Loucy (cell line): ENCODE data around the gene RNU6-9.

Experiments used
- H2AFZ ChIP-seq: fragments of 200-600 bp; sonication (generic); 2 replicates; pipeline ENCODE4 v1.6.0; 2016; ENCODE audit warnings: antibody characterized with exemption, mild to moderate bottlenecking, low read length, moderate library complexity
- H3F3A ChIP-seq: fragments of 200-600 bp; 2 replicates; pipeline ENCODE4 v1.6.0; 2016; ENCODE audit warnings: antibody characterized with exemption, low read depth, mild to moderate bottlenecking
- H3K27me3 ChIP-seq: fragments of 200-600 bp; sonication (generic); 2 replicates; pipeline ENCODE4 v1.6.1; 2014; ENCODE audit warnings: low read length, mild to moderate bottlenecking; ENCODE audit not compliant: insufficient read depth, poor library complexity, severe bottlenecking
- H3K36me3 ChIP-seq: fragments of 200-600 bp; sonication (generic); 2 replicates; pipeline ENCODE4 v1.6.1; 2016; ENCODE audit warnings: low read length; ENCODE audit not compliant: insufficient read depth
- H3K4me1 ChIP-seq: fragments of 200-600 bp; sonication (generic); 2 replicates; pipeline ENCODE4 v1.5.1; 2014; ENCODE audit warnings: low read length, mild to moderate bottlenecking; ENCODE audit not compliant: insufficient read depth, poor library complexity, severe bottlenecking
- H3K4me2 ChIP-seq: fragments of 200-600 bp; sonication (generic); 2 replicates; pipeline ENCODE4 v1.6.0; 2014; ENCODE audit warnings: antibody characterized with exemption, low read length, low read depth, mild to moderate bottlenecking; ENCODE audit not compliant: poor library complexity, severe bottlenecking
- H3K4me3 ChIP-seq: fragments of 200-600 bp; sonication (generic); 2 replicates; pipeline ENCODE4 v1.5.1; 2014; ENCODE audit warnings: low read length, mild to moderate bottlenecking, mixed read lengths; ENCODE audit not compliant: poor library complexity, severe bottlenecking
- H3K79me2 ChIP-seq: fragments of 200-600 bp; sonication (generic); 2 replicates; pipeline ENCODE4 v1.6.1; 2014; ENCODE audit warnings: low read length; ENCODE audit not compliant: insufficient read depth
- H3K9ac ChIP-seq: fragments of 200-600 bp; sonication (generic); 2 replicates; pipeline ENCODE4 v1.6.0; 2014; ENCODE audit warnings: mild to moderate bottlenecking, low read depth, low read length, moderate library complexity; ENCODE audit not compliant: poor library complexity, severe bottlenecking
- H3K9me2 ChIP-seq: fragments of 200-600 bp; sonication (generic); replicated peaks from 2 replicates; pipeline ENCODE4 v1.6.1; 2016; ENCODE audit warnings: low read depth, low read length, mixed read lengths
- H3K9me3 ChIP-seq: fragments of 200-600 bp; sonication (generic); 2 replicates; pipeline ENCODE4 v1.6.1; 2014; ENCODE audit warnings: mild to moderate bottlenecking, antibody characterized with exemption, low read length, low read depth; ENCODE audit not compliant: insufficient read depth
- H4K20me1 ChIP-seq: fragments of 200-600 bp; sonication (generic); 2 replicates; pipeline ENCODE4 v1.6.0; 2014; ENCODE audit warnings: antibody characterized with exemption, low read length, mild to moderate bottlenecking; ENCODE audit not compliant: insufficient read depth, poor library complexity, severe bottlenecking
- EZH2phosphoT487 ChIP-seq: fragments of 200-600 bp; IDR thresholded peaks from 2 replicates; pipeline ENCODE4 v1.6.1; 2018; ENCODE audit warnings: antibody characterized with exemption, mild to moderate bottlenecking, moderate library complexity, borderline replicate concordance
- TF ChIP-seq, protein P1 (sequence below): fragments of 200-600 bp; sonication (generic); conservative IDR thresholded peaks from 2 replicates; pipeline ENCODE4 v1.5.1; 2014; ENCODE audit warnings: mild to moderate bottlenecking, antibody characterized with exemption, low read length

RNU6-9 gene

GRCh38 chr19:863315-863620 is 30.0 kb upstream of the RNU6-9 start:
- Histone ChIP-seq H3K9ac (no peak overlapping the region), H3K4me2 (peak overlapping the region; percentile 48), H3K4me3 (peak overlapping the region; percentile 55), H4K20me1 (no peaks in the 10 kb centered on the region), H3K9me2 (no peaks in the 10 kb centered on the region), H3K4me1 (no peaks in the 10 kb centered on the region), H3K36me3 (no peaks in the 10 kb centered on the region; the same call in 1 of the 2 replicates), H3K27me3 (no peaks in the 10 kb centered on the region), H3K9me3 (no peaks in the 10 kb centered on the region), H3K79me2 (no peaks in the 10 kb centered on the region), H2AFZ (no peak overlapping the region), H3F3A (no peaks in the 10 kb centered on the region)
- TF ChIP-seq, protein P1, sequence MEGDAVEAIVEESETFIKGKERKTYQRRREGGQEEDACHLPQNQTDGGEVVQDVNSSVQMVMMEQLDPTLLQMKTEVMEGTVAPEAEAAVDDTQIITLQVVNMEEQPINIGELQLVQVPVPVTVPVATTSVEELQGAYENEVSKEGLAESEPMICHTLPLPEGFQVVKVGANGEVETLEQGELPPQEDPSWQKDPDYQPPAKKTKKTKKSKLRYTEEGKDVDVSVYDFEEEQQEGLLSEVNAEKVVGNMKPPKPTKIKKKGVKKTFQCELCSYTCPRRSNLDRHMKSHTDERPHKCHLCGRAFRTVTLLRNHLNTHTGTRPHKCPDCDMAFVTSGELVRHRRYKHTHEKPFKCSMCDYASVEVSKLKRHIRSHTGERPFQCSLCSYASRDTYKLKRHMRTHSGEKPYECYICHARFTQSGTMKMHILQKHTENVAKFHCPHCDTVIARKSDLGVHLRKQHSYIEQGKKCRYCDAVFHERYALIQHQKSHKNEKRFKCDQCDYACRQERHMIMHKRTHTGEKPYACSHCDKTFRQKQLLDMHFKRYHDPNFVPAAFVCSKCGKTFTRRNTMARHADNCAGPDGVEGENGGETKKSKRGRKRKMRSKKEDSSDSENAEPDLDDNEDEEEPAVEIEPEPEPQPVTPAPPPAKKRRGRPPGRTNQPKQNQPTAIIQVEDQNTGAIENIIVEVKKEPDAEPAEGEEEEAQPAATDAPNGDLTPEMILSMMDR = no peak
- TF ChIP-seq EZH2phosphoT487 = no peak

GRCh38 chr19:866769-867300 is 26.4 kb upstream of the RNU6-9 start:
- Histone ChIP-seq H3K4me1 (no peaks in the 10 kb centered on the region), H3F3A (no peaks in the 10 kb centered on the region), H3K36me3 (no peaks in the 10 kb centered on the region; the same call in 1 of the 2 replicates), H2AFZ (no peak overlapping the region), H3K4me3 (no peak overlapping the region), H3K9me3 (no peaks in the 10 kb centered on the region), H4K20me1 (no peaks in the 10 kb centered on the region), H3K27me3 (no peaks in the 10 kb centered on the region), H3K9ac (no peak overlapping the region), H3K79me2 (no peaks in the 10 kb centered on the region), H3K9me2 (no peaks in the 10 kb centered on the region), H3K4me2 (no peak overlapping the region)
- TF ChIP-seq, protein P1 = no peak
- no peak for TF ChIP-seq EZH2phosphoT487

- Histone ChIP-seq H3F3A (no peaks in the 10 kb centered on the region; the same call in 1 of the 2 replicates), H3K36me3 (no peaks in the 10 kb centered on the region; the same call in 1 of the 2 replicates), H3K79me2 (no peaks in the 10 kb centered on the region), H3K4me3 (no peak overlapping the region), H3K4me1 (no peaks in the 10 kb centered on the region), H3K9me2 (no peaks in the 10 kb centered on the region), H3K9me3 (no peaks in the 10 kb centered on the region), H3K27me3 (no peaks in the 10 kb centered on the region), H2AFZ (no peak overlapping the region), H3K4me2 (no peak overlapping the region), H4K20me1 (no peaks in the 10 kb centered on the region), H3K9ac (no peak overlapping the region)
- TF ChIP-seq EZH2phosphoT487 = no peak
- TF ChIP-seq, protein P1 = no peak
Measured at GRCh38 chr19:867301-867793, 25.9 kb upstream of the RNU6-9 start.
